CD14-positive monocyte (primary cell): ENCODE results near the gene TEX51. TPM values are rescaled to one million over a fixed set of nuclear protein-coding genes. Genes with fewer than 3 reads are reported as not detected.

Experiments used
- DNase-seq, 3 donors: peaks; one replicate each; pipeline ENCODE4 v3.0.0-alpha.2; 2011 to 2022
- H2AFZ ChIP-seq: 2 replicates; pipeline ENCODE4 v1.6.0; 2012; ENCODE audit warnings: mild to moderate bottlenecking, low read depth, low read length, inconsistent platforms; ENCODE audit not compliant: insufficient read depth, poor library complexity, severe bottlenecking
- H3K27ac ChIP-seq, 2 donors: 1 replicate in 1 of 2; 2 replicates in 1 of 2; pipeline ENCODE4 v1.5.1; 2012 to 2013; ENCODE audit warnings: low read length in 2 of 2, control low read depth in 1 of 2, inconsistent platforms in 1 of 2, low read depth in 1 of 2, mild to moderate bottlenecking in 1 of 2
- H3K27me3 ChIP-seq, 2 donors: one replicate each; pipeline versions ENCODE4 v1.6.0 to v1.6.1; 2011 to 2013; ENCODE audit warnings: low read length in 2 of 2; ENCODE audit not compliant: control insufficient read depth in 2 of 2, insufficient read depth in 2 of 2
- H3K36me3 ChIP-seq, 2 donors: replicated peaks in 1 of 2; 1 replicate in 1 of 2; 2 replicates in 1 of 2; pipeline versions ENCODE4 v1.5.1 to v1.6.1; 2012 to 2013; ENCODE audit warnings: low read length in 2 of 2, control low read depth in 1 of 2, inconsistent platforms in 1 of 2, mild to moderate bottlenecking in 1 of 2; ENCODE audit not compliant: insufficient read depth in 2 of 2, control insufficient read depth in 1 of 2
- H3K4me1 ChIP-seq, 2 donors: 1 replicate in 1 of 2; 2 replicates in 1 of 2; pipeline versions ENCODE4 v1.5.1 to v1.6.1; 2012 to 2013; ENCODE audit warnings: low read length in 2 of 2, control low read depth in 1 of 2, inconsistent platforms in 1 of 2, mild to moderate bottlenecking in 1 of 2, moderate library complexity in 1 of 2; ENCODE audit not compliant: insufficient read depth in 2 of 2, control insufficient read depth in 1 of 2
- H3K4me2 ChIP-seq: replicated peaks from 2 replicates; pipeline ENCODE3; 2012; ENCODE audit warnings: low read length, moderate library complexity, mild to moderate bottlenecking; ENCODE audit not compliant: poor library complexity, severe bottlenecking; ENCODE audit errors: extremely low read depth
- H3K4me3 ChIP-seq, 3 experiments: fragments of 200-600 bp in 1 of 3; sonication (generic) in 1 of 3; replicated peaks in 1 of 3; 1 replicate in 2 of 3; 2 replicates in 1 of 3; pipeline ENCODE4 v1.5.1; 2011 to 2013; ENCODE audit warnings: low read length in 3 of 3, mild to moderate bottlenecking in 3 of 3, control low read depth in 2 of 3, low read depth in 2 of 3, inconsistent platforms in 1 of 3, moderate library complexity in 1 of 3
- H3K79me2 ChIP-seq: 2 replicates; pipeline ENCODE4 v1.6.0; 2012; ENCODE audit warnings: mild to moderate bottlenecking, control low read depth, inconsistent platforms, low read length, moderate library complexity; ENCODE audit not compliant: insufficient read depth
- H3K9ac ChIP-seq: 2 replicates; pipeline ENCODE4 v1.6.0; 2017; ENCODE audit warnings: low read length, mild to moderate bottlenecking; ENCODE audit not compliant: insufficient read depth, poor library complexity, severe bottlenecking
- H3K9me3 ChIP-seq, 2 donors: replicated peaks in 1 of 2; 1 replicate in 1 of 2; 2 replicates in 1 of 2; pipeline versions ENCODE4 v1.5.1 to v1.6.1; 2012 to 2013; ENCODE audit warnings: low read length in 2 of 2, control low read depth in 1 of 2; ENCODE audit not compliant: control insufficient read depth in 1 of 2, insufficient read depth in 1 of 2
- H4K20me1 ChIP-seq: 2 replicates; pipeline ENCODE4 v1.6.0; 2012; ENCODE audit warnings: mild to moderate bottlenecking, low read length, control low read depth, moderate library complexity; ENCODE audit not compliant: insufficient read depth
- H3K27ac Mint-ChIP-seq, 7 donors: one replicate each; pipeline ENCODE4 v1.8.0; 2020; ENCODE audit warnings: mild to moderate bottlenecking in 7 of 7, mixed read lengths in 7 of 7, moderate library complexity in 6 of 7, inconsistent platforms in 2 of 7
- H3K27me3 Mint-ChIP-seq, 3 donors: one replicate each; pipeline ENCODE4 v1.8.0; 2021 to 2022; ENCODE audit warnings: low read depth in 3 of 3, mild to moderate bottlenecking in 3 of 3, mixed read lengths in 3 of 3, moderate library complexity in 3 of 3, inconsistent platforms in 1 of 3
- H3K36me3 Mint-ChIP-seq, 2 donors: one replicate each; pipeline ENCODE4 v1.8.0; 2020; ENCODE audit warnings: mixed read lengths in 2 of 2, inconsistent platforms in 1 of 2, mild to moderate bottlenecking in 1 of 2
- H3K4me1 Mint-ChIP-seq: one replicate; pipeline ENCODE4 v1.8.0; 2020; ENCODE audit warnings: mild to moderate bottlenecking, mixed read lengths
- H3K4me3 Mint-ChIP-seq, 2 donors: one replicate each; pipeline ENCODE4 v1.8.0; 2020; ENCODE audit warnings: mild to moderate bottlenecking in 2 of 2, mixed read lengths in 2 of 2, moderate library complexity in 1 of 2
- H3K9me3 Mint-ChIP-seq, 7 donors: one replicate each; pipeline ENCODE4 v1.8.0; 2020 to 2022; ENCODE audit warnings: mixed read lengths in 7 of 7, mild to moderate bottlenecking in 6 of 7, moderate library complexity in 6 of 7, inconsistent platforms in 2 of 7
- WGBS: methylation state at CpG from one replicate; pipeline ENCODE4 v1.1.5; 2013; ENCODE audit warnings: missing lambda C conversion rate; ENCODE audit not compliant: insufficient coverage; 5-methylcytosine and 5-hydroxymethylcytosine counted together
- intact Hi-C, 2 donors: fragments of 100-400 bp; cut with micrococcal nuclease; formaldehyde crosslinking; loops; one replicate each; pipeline versions ENCODE4 v1.15.0 to v1.15.1; 2023
- polyA plus RNA-seq, 3 donors: library from polyadenylated mRNA; depleted of rRNA in 1 of 3; unstranded in 2 of 3; stranded (reverse) in 1 of 3; fragments of 300-500 nt in 2 of 3; fragments of >200 nt in 1 of 3; fragmentation: Illumina TruSeq in 2 of 3; gene quantifications; 1 replicate in 2 of 3; 2 replicates in 1 of 3; pipeline ENCODE4 v1.2.3, GENCODE V29; 2012 to 2021
- TF ChIP-seq, protein P1 (sequence below): fragments of 200-600 bp; IDR thresholded peaks from one replicate; pipeline ENCODE4 v1.8.0; 2022; ENCODE audit warnings: antibody characterized with exemption, mild to moderate bottlenecking

The TEX51 gene
- polyA plus RNA-seq, 3 donors, result not detected

DNA sequence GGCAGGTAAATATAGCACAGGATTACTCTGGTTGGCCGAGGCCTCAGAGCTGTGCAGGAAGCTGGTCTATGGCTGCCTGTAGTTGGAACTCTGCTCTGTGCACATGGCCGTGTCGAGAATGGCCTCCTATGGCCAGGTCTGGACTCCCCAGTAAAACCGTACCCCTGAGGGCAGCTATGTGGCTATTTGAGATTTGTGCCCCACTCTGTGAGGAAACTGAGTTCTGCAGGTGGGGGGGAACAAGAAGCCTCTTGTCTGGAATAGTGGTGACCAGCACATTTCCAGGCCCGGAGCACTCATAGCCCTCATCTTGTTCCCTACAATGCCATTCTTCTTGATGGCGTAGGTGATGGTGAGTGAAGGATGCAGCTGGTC is 15.0 kb upstream of the TEX51 start:
- H3K4me3 Mint-ChIP-seq, result no peak overlapping the region
- TF ChIP-seq, protein P1, sequence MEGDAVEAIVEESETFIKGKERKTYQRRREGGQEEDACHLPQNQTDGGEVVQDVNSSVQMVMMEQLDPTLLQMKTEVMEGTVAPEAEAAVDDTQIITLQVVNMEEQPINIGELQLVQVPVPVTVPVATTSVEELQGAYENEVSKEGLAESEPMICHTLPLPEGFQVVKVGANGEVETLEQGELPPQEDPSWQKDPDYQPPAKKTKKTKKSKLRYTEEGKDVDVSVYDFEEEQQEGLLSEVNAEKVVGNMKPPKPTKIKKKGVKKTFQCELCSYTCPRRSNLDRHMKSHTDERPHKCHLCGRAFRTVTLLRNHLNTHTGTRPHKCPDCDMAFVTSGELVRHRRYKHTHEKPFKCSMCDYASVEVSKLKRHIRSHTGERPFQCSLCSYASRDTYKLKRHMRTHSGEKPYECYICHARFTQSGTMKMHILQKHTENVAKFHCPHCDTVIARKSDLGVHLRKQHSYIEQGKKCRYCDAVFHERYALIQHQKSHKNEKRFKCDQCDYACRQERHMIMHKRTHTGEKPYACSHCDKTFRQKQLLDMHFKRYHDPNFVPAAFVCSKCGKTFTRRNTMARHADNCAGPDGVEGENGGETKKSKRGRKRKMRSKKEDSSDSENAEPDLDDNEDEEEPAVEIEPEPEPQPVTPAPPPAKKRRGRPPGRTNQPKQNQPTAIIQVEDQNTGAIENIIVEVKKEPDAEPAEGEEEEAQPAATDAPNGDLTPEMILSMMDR, result no peak
- no peaks in the 10 kb centered on the region for H4K20me1 ChIP-seq
- peaks cover 1 to 8% (median 8%) of the 10 kb centered on the region in 3 donors for H3K27me3 Mint-ChIP-seq
- no peak overlapping the region for H2AFZ ChIP-seq
- peaks cover 0 to 2% (median 0%) of the 10 kb centered on the region in 7 donors for H3K9me3 Mint-ChIP-seq
- H3K27ac ChIP-seq, result no peak overlapping the region
- no peaks in the 10 kb centered on the region for H3K36me3 ChIP-seq
- no peak overlapping the region for H3K4me3 ChIP-seq
- WGBS, result 100% methylated on average over 4 of the region's 6 CpGs
- intact Hi-C loops, result no loop called here
- H3K4me1 ChIP-seq, result peaks cover 21 to 30% of the 10 kb centered on the region in 2 donors
- no peak overlapping the region for H3K27ac Mint-ChIP-seq
- no peak overlapping the region for H3K9ac ChIP-seq
- H3K27me3 ChIP-seq, result no peaks in the 10 kb centered on the region
- H3K9me3 ChIP-seq, result no peaks in the 10 kb centered on the region
- no peaks in the 10 kb centered on the region for H3K79me2 ChIP-seq
- no peak for DNase-seq
- no peak overlapping the region for H3K4me2 ChIP-seq
- H3K36me3 Mint-ChIP-seq, result no peaks in the 10 kb centered on the region
- peaks cover 12% of the 10 kb centered on the region for H3K4me1 Mint-ChIP-seq

DNA sequence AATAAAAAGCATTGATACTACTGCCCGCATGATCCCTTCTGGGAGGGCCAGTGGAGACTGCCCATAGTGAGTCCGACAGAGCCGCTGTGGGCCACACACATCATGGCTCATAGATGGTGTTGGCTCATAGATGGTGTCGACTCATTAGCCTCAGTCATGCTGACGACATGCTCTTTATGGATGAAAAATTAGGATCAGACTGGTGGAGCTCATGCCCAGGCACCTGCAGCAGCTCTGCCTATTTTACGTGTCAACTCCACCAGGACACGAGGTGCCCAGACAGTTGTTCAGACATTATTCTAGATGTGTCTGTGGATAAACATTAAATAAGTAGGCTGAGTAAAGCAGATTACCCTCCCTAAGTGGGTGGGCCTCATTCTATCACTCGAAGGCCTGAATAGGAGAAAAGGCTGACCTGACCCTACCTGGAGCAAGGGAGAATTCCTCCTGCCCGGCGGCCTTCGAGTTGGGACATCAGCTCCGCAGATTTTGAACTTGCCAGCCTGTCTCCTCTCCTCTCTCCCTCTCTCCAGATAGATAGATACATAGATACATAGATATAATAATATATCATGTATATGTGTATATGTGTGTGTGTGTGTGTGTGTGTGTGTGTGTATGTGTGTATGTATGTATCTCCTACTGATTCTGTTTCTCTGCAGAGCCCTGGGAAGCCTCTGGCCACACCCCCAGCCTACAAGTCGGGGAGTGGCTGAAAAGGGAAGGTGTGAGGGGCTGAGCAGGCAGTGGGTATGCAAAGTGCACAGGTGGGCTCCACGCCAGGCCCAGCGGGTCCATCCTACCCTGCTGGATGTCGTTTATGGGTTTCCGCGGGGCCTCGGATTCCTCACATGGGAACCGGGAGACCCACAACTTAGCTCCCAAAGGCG is 13.6 kb upstream of the TEX51 start:
- no peak overlapping the region for H3K4me3 Mint-ChIP-seq
- H3K4me1 Mint-ChIP-seq, result peaks cover 12% of the 10 kb centered on the region
- no peaks in the 10 kb centered on the region for H3K36me3 ChIP-seq
- H3K9ac ChIP-seq, result no peak overlapping the region
- no peaks in the 10 kb centered on the region for H4K20me1 ChIP-seq
- peaks cover 21 to 30% of the 10 kb centered on the region in 2 donors for H3K4me1 ChIP-seq
- no peak overlapping the region for H3K4me3 ChIP-seq
- no peak for DNase-seq
- no peaks in the 10 kb centered on the region for H3K27me3 ChIP-seq
- H3K27ac Mint-ChIP-seq, result no peak overlapping the region
- peaks cover 0 to 2% (median 0%) of the 10 kb centered on the region in 7 donors for H3K9me3 Mint-ChIP-seq
- 86% methylated on average over 13 of the region's 21 CpGs for WGBS
- peak overlapping the region; percentile 97 for H3K4me2 ChIP-seq
- H3K36me3 Mint-ChIP-seq, result no peaks in the 10 kb centered on the region
- H3K9me3 ChIP-seq, result no peaks in the 10 kb centered on the region
- TF ChIP-seq, protein P1, result no peak
- peak overlapping the region; percentile 99 for H2AFZ ChIP-seq
- no peak overlapping the region for H3K27ac ChIP-seq
- H3K79me2 ChIP-seq, result no peaks in the 10 kb centered on the region
- H3K27me3 Mint-ChIP-seq, result peaks cover 1 to 9% (median 8%) of the 10 kb centered on the region in 3 donors
- intact Hi-C loops, result no loop called here
